Activated naive CD8-positive, alpha-beta T cell treated with anti-CD3 and anti-CD28 coated beads, Interleukin-2, amount 50 U/mL, for 16 hours (primary cell): ENCODE measurements around the gene IKZF2.

Experiments
- DNase-seq: peaks from one replicate; pipeline ENCODE4 v3.0.0-alpha.2; 2020; ENCODE audit warnings: low read depth, low spot score

IKZF2 gene

GRCh38 chr2:213152888-213153287 lies 1.5 kb upstream of the IKZF2 start:
- no peak for DNase-seq

GRCh38 chr2:213152065-213152794 lies 818 bp upstream of the IKZF2 start:
- no peak for DNase-seq

GRCh38 chr2:213150315-213151097 lies 906 bp downstream of the IKZF2 start:
- DNase-seq = no peak

GRCh38 chr2:213149949-213150314 lies 1.5 kb downstream of the IKZF2 start:
- no peak for DNase-seq

GRCh38 chr2:213149294-213149875 lies 2.0 kb downstream of the IKZF2 start:
- no peak for DNase-seq

- no peak for DNase-seq
These were observed 2.7 kb downstream of the IKZF2 start for GRCh38 chr2:213148572-213149261.

- DNase-seq = no peak
These were observed 3.9 kb downstream of the IKZF2 start for GRCh38 chr2:213147538-213147937.

GRCh38 chr2:213145715-213146242 lies 5.6 kb downstream of the IKZF2 start:
- no peak for DNase-seq

- DNase-seq = no peak
These were observed 14.3 kb downstream of the IKZF2 start for GRCh38 chr2:213137064-213137463.

GRCh38 chr2:213129311-213129710 lies 22.1 kb downstream of the IKZF2 start:
- no peak for DNase-seq

GRCh38 chr2:213125646-213126347 lies 25.6 kb downstream of the IKZF2 start:
- no peak for DNase-seq

- no peak for DNase-seq
These were observed 28.7 kb downstream of the IKZF2 start for GRCh38 chr2:213122725-213123124.

GRCh38 chr2:213121690-213122089 lies 29.7 kb downstream of the IKZF2 start:
- no peak for DNase-seq

GRCh38 chr2:213119061-213119809 lies 32.2 kb downstream of the IKZF2 start:
- DNase-seq = no peak

- DNase-seq = no peak
These were observed 43.1 kb downstream of the IKZF2 start for GRCh38 chr2:213108308-213108707.

GRCh38 chr2:213107728-213108127 lies 43.7 kb downstream of the IKZF2 start:
- DNase-seq = no peak

- no peak for DNase-seq
These were observed 46.2 kb downstream of the IKZF2 start for GRCh38 chr2:213105212-213105611.

GRCh38 chr2:213104903-213105202 lies 46.6 kb downstream of the IKZF2 start:
- DNase-seq = no peak

GRCh38 chr2:213104092-213104902 lies 47.1 kb downstream of the IKZF2 start:
- DNase-seq = no peak
